ENCODE results near the gene SLC6A9.

The SLC6A9 gene

DNA sequence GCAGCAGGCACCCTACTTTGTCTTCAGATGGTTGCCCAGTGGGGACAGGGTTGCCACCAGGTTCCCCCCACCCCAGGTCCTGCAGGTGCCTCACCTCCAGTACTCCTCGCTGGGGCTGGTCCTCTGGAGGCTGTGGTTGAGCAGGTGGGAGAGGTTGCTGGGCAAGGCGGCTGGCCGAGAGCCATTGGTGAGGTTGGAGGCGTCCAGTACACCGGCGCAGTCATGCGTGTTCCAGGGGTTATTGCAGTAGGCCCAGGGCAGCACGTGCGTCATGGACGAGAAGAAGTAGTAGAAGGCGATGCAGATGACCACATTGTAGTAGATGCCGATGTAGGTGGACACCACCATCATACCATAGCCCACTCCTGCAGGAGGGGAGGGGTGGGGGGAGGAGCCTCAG lies 23.0 kb downstream of the SLC6A9 start:
- TF ChIP-seq YY1 (IDR thresholded peaks at IDR 0.05; ENCODE audit: low read depth): no peak

DNA sequence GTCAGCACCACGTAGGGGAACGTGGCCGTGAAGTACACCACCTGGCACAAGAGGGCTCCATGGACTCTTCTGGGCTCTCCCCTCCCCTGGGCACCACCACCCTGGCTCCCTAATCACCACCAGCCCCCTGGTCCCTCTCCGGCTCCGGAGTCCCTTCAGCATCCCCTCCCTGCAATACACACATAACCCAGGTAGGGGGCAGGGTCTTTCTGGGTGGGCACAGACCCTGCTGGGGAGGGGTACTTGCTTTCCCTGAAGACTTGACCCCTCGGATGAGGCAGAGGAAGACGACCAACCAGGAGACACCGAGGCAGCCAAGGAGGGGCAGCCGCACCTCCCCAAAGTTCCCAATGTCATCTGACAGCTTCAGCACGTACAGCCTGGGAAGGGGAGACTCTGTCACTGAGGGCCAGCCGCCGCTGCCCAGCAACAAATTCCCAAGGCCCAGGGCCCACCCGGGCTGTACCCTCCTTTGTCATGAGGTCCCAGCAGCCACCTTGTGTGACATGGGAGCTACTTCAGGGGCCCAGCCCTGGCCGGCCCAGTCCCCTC lies 28.6 kb downstream of the SLC6A9 start:
- TF ChIP-seq, protein P1, sequence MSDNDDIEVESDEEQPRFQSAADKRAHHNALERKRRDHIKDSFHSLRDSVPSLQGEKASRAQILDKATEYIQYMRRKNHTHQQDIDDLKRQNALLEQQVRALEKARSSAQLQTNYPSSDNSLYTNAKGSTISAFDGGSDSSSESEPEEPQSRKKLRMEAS (IDR thresholded peaks at IDR 0.05): no peak
- 0 out of 2 replicates have a peak, but pooled peaks have one; percentile 46 for TF ChIP-seq ZBTB7A (IDR thresholded peaks at IDR 0.05; ENCODE audit: low read depth)

GRCh38 chr1:44002165-44002564 lies 29.1 kb downstream of the SLC6A9 start:
- TF ChIP-seq, protein P2, sequence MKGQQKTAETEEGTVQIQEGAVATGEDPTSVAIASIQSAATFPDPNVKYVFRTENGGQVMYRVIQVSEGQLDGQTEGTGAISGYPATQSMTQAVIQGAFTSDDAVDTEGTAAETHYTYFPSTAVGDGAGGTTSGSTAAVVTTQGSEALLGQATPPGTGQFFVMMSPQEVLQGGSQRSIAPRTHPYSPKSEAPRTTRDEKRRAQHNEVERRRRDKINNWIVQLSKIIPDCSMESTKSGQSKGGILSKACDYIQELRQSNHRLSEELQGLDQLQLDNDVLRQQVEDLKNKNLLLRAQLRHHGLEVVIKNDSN (IDR thresholded peaks at IDR 0.05): no peak
- TF ChIP-seq CEBPB (IDR thresholded peaks at IDR 0.05): no peak
- TF ChIP-seq FOXM1 (IDR thresholded peaks at IDR 0.05; ENCODE audit: borderline replicate concordance, low read depth): no peak
- TF ChIP-seq, protein P1 (IDR thresholded peaks at IDR 0.05): no peak
- TF ChIP-seq EP300 (IDR thresholded peaks at IDR 0.05; ENCODE audit: borderline replicate concordance): no peak
- no peak for TF ChIP-seq RAD21 (IDR thresholded peaks at IDR 0.05; ENCODE audit: low read depth)
- no peak for TF ChIP-seq NFIC (IDR thresholded peaks at IDR 0.05)

GRCh38 chr1:44000122-44000665 lies 31.1 kb downstream of the SLC6A9 start:
- no peak for TF ChIP-seq RAD21 (IDR thresholded peaks at IDR 0.05; ENCODE audit: low read depth)
- no peak for TF ChIP-seq YY1 (IDR thresholded peaks at IDR 0.05; ENCODE audit: low read depth)
- no peak for TF ChIP-seq TAF1 (IDR thresholded peaks at IDR 0.05; ENCODE audit: low read depth)
- TF ChIP-seq FOXM1 (IDR thresholded peaks at IDR 0.05; ENCODE audit: borderline replicate concordance, low read depth): no peak

DNA sequence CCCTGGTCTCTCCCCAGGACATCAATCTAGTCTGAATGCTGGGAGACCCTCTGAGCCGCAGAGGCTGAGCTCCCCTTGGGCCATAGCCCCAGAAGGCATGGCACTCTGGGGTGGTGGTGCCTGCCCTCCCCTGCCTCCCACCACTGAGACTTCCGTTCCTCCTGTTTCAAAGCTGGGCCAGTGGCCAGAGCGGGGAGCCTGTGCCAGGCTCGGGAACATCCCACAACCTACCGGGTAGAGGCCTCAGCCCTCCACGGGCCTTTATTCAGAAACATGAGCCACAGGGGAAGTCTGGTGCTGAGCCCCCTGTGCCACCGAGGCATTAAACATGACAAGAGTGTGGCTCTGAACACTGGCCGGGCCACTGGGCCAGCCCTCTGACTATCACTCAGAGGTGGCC lies 31.8 kb downstream of the SLC6A9 start:
- TF ChIP-seq RAD21 (IDR thresholded peaks at IDR 0.05; ENCODE audit: low read depth) (no peak), EGR1 (IDR thresholded peaks at IDR 0.05) (no peak), ZBTB7A (IDR thresholded peaks at IDR 0.05; ENCODE audit: low read depth) (no peak), TCF12 (IDR thresholded peaks at IDR 0.05; ENCODE audit: low read depth) (no peak), YY1 (IDR thresholded peaks at IDR 0.05; ENCODE audit: low read depth) (no peak), FOXM1 (IDR thresholded peaks at IDR 0.05; ENCODE audit: borderline replicate concordance, low read depth) (no peak), REST (IDR thresholded peaks at IDR 0.05; ENCODE audit: low read depth) (no peak), CEBPB (IDR thresholded peaks at IDR 0.05) (no peak), EP300 (IDR thresholded peaks at IDR 0.05; ENCODE audit: borderline replicate concordance) (no peak), TEAD4 (IDR thresholded peaks at IDR 0.05) (no peak)
- TF ChIP-seq, protein P1 (IDR thresholded peaks at IDR 0.05): no peak
- TF ChIP-seq, protein P2 (IDR thresholded peaks at IDR 0.05): no peak

DNA sequence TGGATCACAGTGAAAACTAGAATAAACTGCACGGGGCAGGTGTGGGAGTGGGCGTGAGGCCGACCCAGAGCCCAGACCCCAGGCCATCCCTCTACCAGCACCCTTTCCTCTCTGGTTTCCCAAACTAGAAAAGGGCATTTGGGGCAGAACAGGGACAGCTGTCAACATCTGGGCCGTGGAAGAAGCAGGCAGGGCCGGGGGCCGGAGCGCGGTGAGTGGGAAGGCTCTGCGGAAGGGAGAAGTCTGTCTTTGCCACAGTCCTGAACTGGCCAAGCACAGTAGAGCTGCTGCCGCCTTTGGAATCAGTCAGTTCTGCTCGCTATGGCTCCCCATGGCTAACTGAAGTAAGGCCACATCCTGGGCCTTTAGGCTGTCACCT lies 33.3 kb downstream of the SLC6A9 start:
- no peak for TF ChIP-seq NFIC (IDR thresholded peaks at IDR 0.05)
- no peak for TF ChIP-seq TCF12 (IDR thresholded peaks at IDR 0.05; ENCODE audit: low read depth)
- no peak for TF ChIP-seq TAF1 (IDR thresholded peaks at IDR 0.05; ENCODE audit: low read depth)
- no peak for TF ChIP-seq EP300 (IDR thresholded peaks at IDR 0.05; ENCODE audit: borderline replicate concordance)
- TF ChIP-seq TEAD4 (IDR thresholded peaks at IDR 0.05): no peak
- TF ChIP-seq, protein P1 (IDR thresholded peaks at IDR 0.05): no peak
- no peak for TF ChIP-seq CEBPB (IDR thresholded peaks at IDR 0.05)
- TF ChIP-seq ZBTB7A (IDR thresholded peaks at IDR 0.05; ENCODE audit: low read depth): no peak
- no peak for TF ChIP-seq YY1 (IDR thresholded peaks at IDR 0.05; ENCODE audit: low read depth)

GRCh38 chr1:43997295-43997999 lies 33.8 kb downstream of the SLC6A9 start:
- TF ChIP-seq TEAD4 (IDR thresholded peaks at IDR 0.05) (no peak), TCF12 (IDR thresholded peaks at IDR 0.05; ENCODE audit: low read depth) (no peak), YY1 (IDR thresholded peaks at IDR 0.05; ENCODE audit: low read depth) (no peak), REST (IDR thresholded peaks at IDR 0.05; ENCODE audit: low read depth) (no peak), NFIC (IDR thresholded peaks at IDR 0.05) (no peak)
- TF ChIP-seq, protein P1 (IDR thresholded peaks at IDR 0.05): no peak
